Lower leg skin (tissue), 4 donors: ENCODE results near the gene ELOVL3. TPM values are rescaled to one million over a fixed set of nuclear protein-coding genes. Genes with fewer than 3 reads are reported as not detected.

Experiments
- DNase-seq, 2 donors: peaks; one replicate each; pipeline ENCODE4 v3.0.0-alpha.2; 2019; ENCODE audit warnings: low spot score in 2 of 2
- H3K4me3 ChIP-seq: fragments of 200-600 bp; sonication (generic); 2 replicates; pipeline ENCODE4 v1.5.1; 2017; ENCODE audit warnings: mild to moderate bottlenecking, low read depth; ENCODE audit not compliant: poor library complexity, severe bottlenecking
- CTCF ChIP-seq, 3 donors: fragments of 450-650 bp; IDR thresholded peaks; one replicate each; pipeline ENCODE4 v1.5.1; 2016; ENCODE audit warnings: antibody characterized with exemption in 3 of 3, mild to moderate bottlenecking in 3 of 3, moderate library complexity in 2 of 3
- POLR2A ChIP-seq, 2 donors: fragments of 450-650 bp; IDR thresholded peaks; one replicate each; pipeline ENCODE4 v1.6.1; 2016 to 2017; ENCODE audit warnings: antibody characterized with exemption in 2 of 2, mild to moderate bottlenecking in 1 of 2, moderate library complexity in 1 of 2
- WGBS, 2 donors: methylation state at CpG; one replicate each; pipeline ENCODE4 v1.1.5; 2018; 5-methylcytosine and 5-hydroxymethylcytosine counted together
- intact Hi-C: fragments of 100-400 bp; cut with DNase I; formaldehyde crosslinking; loops from one replicate; pipeline ENCODE4 v1.15.0; 2023; ENCODE audit warnings: low total_unique reads
- total RNA-seq, 4 donors: library from RNA; depleted of rRNA; stranded (reverse); fragments of >200 nt; gene quantifications; one replicate each; pipeline ENCODE4 v1.1.0, GENCODE V29; 2016

Gene ELOVL3
- total RNA-seq, 4 donors from 2014 or later = 2.5 to 106 (median 29.8) TPM

DNA sequence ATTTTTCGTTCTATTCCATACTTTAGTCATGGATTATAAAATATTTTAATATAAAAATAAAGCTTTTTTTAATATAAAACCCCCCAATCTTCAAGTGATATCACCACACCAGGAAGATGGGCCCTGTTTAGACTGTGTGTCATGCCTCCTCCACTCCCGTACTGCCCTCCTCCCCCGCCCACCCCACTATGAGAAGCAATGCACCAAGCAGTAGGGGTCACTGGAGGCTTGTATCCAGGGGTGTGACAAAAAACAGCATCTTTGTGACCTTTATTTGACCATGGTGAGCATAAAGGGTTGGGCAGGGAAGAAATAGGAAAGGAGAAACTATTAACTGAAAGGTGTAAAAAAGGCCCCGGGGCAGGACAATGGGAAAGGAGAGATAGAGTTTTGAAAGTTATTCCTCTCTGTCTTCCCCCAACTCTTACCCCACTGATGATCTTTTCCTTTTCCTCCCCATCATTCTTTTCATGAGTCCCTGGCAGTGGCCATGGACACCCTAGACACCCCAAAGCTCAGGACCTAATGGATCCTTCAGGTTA is 11.7 kb downstream of the ELOVL3 start:
- intact Hi-C loops = no loop called here
- 57 to 84% methylated on average over 4 of the region's 4 CpGs for WGBS, 2 donors
- TF ChIP-seq POLR2A (IDR thresholded peaks at IDR 0.05) (no peak), CTCF (IDR thresholded peaks at IDR 0.05) (no peak)
- peak in 1 of 2 donors; percentile 4 for DNase-seq
- no peak overlapping the region for H3K4me3 ChIP-seq

- intact Hi-C loops = no loop called here
- WGBS, 2 donors = 38 to 54% methylated on average over 37 of the region's 39 CpGs
Measured at GRCh38 chr10:102240467-102241031, 14.4 kb downstream of the ELOVL3 start.

DNA sequence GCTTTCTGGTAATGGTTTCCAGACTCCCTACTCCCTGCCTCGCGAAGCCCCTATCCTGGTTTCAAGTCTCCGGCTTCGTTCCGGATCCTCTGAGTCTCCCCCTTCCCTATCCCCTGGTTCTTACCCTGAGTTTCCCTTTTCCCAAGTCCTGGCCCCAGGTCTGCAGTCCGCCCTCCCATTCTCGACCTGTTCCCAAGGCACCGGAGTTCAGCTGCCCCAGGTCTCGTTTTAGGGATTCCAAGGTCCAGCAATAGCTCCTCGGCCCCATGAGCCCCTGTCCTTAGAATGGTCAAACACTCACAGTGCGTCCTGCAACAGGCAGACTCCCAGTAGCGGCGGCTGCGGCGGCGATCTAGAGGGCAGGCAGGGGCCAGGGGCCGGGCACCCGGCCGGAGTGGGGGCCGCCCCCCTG is 14.9 kb downstream of the ELOVL3 start:
- TF ChIP-seq CTCF (IDR thresholded peaks at IDR 0.05) = no peak
- no peak for TF ChIP-seq POLR2A (IDR thresholded peaks at IDR 0.05)
- DNase-seq = no peak
- H3K4me3 ChIP-seq = peak overlapping the region; percentile 24
- intact Hi-C loops = no loop called here
- 5 to 7% methylated on average over 10 to 19 of the region's 20 CpGs for WGBS, 2 donors

More at GRCh38 chr10:102240467-102241031, 14.4 kb downstream of the ELOVL3 start:
- TF ChIP-seq POLR2A (IDR thresholded peaks at IDR 0.05) = no peak
- TF ChIP-seq CTCF (IDR thresholded peaks at IDR 0.05) = no peak
- no peak overlapping the region for H3K4me3 ChIP-seq
- DNase-seq = peak in 1 of 2 donors; percentile 84

DNA sequence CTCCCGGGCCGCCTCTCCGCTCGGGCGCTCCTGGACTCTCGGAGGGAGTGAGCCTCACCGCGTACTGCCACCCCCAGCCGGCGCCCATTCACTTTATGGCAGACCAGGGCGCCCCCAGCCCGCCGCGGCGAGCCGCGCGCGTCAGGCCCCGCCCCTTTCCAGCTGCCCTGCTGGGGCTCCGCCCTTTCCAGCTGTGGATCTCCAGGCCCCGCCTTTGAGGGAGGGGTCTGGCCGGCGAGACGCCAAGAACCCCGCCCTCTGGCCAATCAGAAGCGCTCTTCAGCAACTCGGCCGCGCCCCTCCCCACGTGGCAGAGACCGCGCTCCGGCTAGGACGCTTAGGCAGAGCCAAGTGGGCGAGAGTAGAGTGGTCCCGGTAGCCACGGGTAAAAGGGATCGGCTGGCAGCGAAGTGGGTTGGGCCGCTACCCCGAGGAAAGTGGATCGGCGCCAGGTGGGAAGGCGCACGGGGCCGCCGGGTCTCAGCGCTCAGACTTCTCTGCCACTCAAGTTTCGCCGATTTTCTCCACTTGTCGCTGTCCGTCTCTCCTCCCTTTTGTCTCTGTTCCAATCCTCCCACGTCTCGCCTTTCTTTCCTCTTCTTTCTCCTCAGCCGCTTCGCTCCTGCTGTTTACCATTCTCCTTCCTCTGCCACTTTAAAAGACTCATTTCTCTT is 15.5 kb downstream of the ELOVL3 start, which contains the start of gene PITX3:
Gene PITX3 (minus strand): TSS at position 69 of the 674 bp plus-strand sequence. CDS start 9,432 bp downstream, outside the sequence.
- no peak for TF ChIP-seq POLR2A (IDR thresholded peaks at IDR 0.05)
- no peak for TF ChIP-seq CTCF (IDR thresholded peaks at IDR 0.05)
- peak; percentile 93 to 99 for DNase-seq
- WGBS, 2 donors = 0 to 2% methylated on average over 31 to 52 of the region's 57 CpGs
- peak within 1 kb of the TSS; percentile 24 for H3K4me3 ChIP-seq
- intact Hi-C loops = no loop called here

DNA sequence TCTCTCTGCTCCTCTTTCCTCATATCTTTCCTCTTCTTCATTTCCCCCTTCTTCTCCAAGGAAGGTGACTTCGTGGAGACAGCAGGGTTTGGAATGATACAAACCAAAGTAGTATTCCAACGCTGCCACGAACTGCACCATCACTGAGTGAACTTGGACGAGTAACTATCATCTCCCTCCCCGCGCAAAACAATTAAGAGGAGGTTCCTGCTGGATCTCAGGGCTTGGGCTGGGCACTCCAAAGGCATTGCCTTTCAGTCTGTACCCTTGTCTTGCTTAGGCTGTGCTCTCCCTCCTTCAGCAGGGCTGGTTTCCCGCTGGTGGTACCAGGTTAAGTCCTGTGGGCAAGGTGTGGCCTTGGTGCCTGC is 16.0 kb downstream of the ELOVL3 start:
- 12 to 16% methylated on average over 7 of the region's 7 CpGs for WGBS, 2 donors
- no peak for TF ChIP-seq POLR2A (IDR thresholded peaks at IDR 0.05)
- TF ChIP-seq CTCF (IDR thresholded peaks at IDR 0.05) = no peak
- peak overlapping the region; percentile 24 for H3K4me3 ChIP-seq
- no peak for DNase-seq
- intact Hi-C loops = no loop called here
